ACC112 (cell line): ENCODE data around the gene CA6.
"Not testable (repeated sequence)": the region's sequence is repeated elsewhere in the genome, so short reads cannot be mapped to it uniquely, and the experiment has no call there.

Source experiments
- H2AFZ ChIP-seq: fragments of 200-600 bp; sonication (generic); one replicate; pipeline ENCODE4 v1.6.0; 2017; ENCODE audit warnings: antibody characterized with exemption, low read length; ENCODE audit not compliant: unreplicated experiment
- H3K27ac ChIP-seq: fragments of 200-600 bp; sonication (generic); 2 replicates; pipeline ENCODE4 v1.5.1; 2014; ENCODE audit warnings: low read depth, mild to moderate bottlenecking, antibody characterized with exemption, low read length, moderate library complexity
- H3K27me3 ChIP-seq: fragments of 200-600 bp; sonication (generic); 2 replicates; pipeline ENCODE4 v1.6.1; 2014; ENCODE audit warnings: mild to moderate bottlenecking, antibody characterized with exemption, low read length, moderate library complexity, mixed read lengths; ENCODE audit not compliant: insufficient read depth
- H3K36me3 ChIP-seq: fragments of 200-600 bp; sonication (generic); 2 replicates; pipeline ENCODE4 v1.6.1; 2016; ENCODE audit warnings: mild to moderate bottlenecking, antibody characterized with exemption, low read length, moderate library complexity, mixed read lengths; ENCODE audit not compliant: insufficient read depth
- H3K4me1 ChIP-seq: fragments of 200-600 bp; sonication (generic); one replicate; pipeline ENCODE4 v1.6.1; 2016; ENCODE audit warnings: low read length, mixed read lengths; ENCODE audit not compliant: insufficient read depth, unreplicated experiment, control insufficient read depth
- H3K4me3 ChIP-seq: fragments of 200-600 bp; sonication (generic); 2 replicates; pipeline ENCODE4 v1.5.1; 2014; ENCODE audit warnings: mild to moderate bottlenecking, low read depth, low read length
- H3K79me2 ChIP-seq: fragments of 200-600 bp; sonication (generic); one replicate; pipeline ENCODE4 v1.6.0; 2016; ENCODE audit warnings: low read length; ENCODE audit not compliant: control insufficient read depth, unreplicated experiment, insufficient read depth

CA6 gene

DNA sequence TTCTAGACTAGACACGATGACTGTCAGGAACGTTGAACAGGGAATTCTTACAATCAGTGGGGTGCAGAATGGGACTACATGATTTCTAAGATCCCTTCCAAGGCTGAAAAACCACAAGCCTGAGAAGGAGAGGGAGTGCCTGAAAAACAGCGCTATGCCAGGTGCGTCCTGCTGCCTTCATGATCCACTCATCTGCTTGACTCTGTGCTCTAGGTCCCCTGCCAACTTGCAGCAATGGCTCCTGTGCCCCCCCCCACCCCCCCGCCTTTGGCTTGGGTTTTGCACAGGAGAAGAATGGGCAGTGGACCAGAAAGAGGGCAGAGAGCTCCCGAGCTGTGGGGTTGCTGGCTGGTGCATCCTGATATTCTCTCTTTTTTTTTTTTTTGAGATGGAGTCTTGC lies 74.6 kb downstream of the CA6 start:
- Histone ChIP-seq H3K4me3 (no peak overlapping the region), H3K79me2 (no peaks in the 10 kb centered on the region), H2AFZ (no peak overlapping the region), H3K4me1 (no peaks in the 10 kb centered on the region), H3K36me3 (no peaks in the 10 kb centered on the region), H3K27ac (no peak overlapping the region), H3K27me3 (no peaks in the 10 kb centered on the region)

DNA sequence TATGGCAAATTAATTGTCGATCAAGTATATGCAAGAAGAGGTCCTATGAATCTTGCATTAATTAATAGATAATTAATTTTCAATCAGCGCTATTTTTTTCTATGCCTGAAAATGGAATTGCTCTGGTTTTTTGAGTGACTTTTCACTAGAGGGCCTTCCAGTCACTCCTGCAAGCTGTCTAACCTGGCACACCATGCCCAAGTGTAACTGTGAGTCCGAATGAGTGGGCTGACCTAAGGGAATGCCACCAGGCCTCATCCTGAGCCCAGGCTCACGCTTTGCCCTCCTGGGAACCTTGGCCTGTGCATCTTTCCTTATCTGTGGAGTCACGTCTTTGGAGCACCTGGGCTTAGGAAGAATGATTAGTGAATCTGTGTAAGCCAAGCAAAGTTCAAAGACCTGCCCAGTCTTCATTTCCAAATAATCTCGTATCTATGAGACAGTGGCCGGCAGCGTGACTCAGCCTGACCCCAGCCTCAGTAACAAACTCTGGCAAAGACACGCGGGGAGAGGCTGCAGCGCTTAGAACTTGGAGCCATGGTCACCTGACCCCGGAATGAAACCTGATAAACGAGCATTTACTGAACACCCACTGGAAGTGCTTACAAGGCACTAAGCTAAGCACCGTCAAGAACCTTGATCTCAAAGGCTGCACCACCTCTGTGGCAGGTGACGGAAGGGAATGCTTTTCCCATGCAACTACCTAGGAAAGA lies 76.5 kb downstream of the CA6 start:
- not testable (repeated sequence) for H3K36me3 ChIP-seq, H3K4me1 ChIP-seq, H3K79me2 ChIP-seq, H2AFZ ChIP-seq, H3K27me3 ChIP-seq, H3K4me3 ChIP-seq, H3K27ac ChIP-seq

DNA sequence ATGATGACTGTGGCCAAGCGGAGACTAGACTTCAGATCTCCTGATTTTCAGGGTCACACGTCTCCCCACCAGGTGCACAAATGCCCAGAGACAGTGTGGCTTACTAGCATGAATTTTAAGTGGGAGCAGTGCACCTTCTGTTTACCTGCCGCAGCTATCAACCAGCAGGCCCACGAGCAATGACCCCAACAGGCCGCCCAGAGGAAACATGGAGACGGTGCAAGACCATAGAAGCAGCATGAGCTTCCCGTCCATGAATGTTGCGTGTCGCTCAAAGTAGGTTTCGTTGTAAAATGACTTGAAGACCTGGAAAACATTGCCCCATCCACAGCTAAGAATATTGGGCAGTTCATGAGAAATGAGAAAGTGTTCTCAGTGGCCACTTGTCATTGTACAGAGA lies 77.1 kb downstream of the CA6 start:
- Histone ChIP-seq H2AFZ (no peak overlapping the region), H3K27me3 (no peaks in the 10 kb centered on the region), H3K79me2 (no peaks in the 10 kb centered on the region)

More for the DNA sequence above, 77.1 kb downstream of the CA6 start:
- Histone ChIP-seq H3K36me3 (no peaks in the 10 kb centered on the region), H3K4me1 (no peaks in the 10 kb centered on the region), H3K27ac (no peak overlapping the region), H3K4me3 (no peak overlapping the region)
